Head of caudate nucleus (tissue), 42 donors: ENCODE results near the gene GSTM5.
"Not testable (repeated sequence)": the region's sequence is repeated elsewhere in the genome, so short reads cannot be mapped to it uniquely, and the experiment has no call there.

Experiments
- DNase-seq, 42 donors: peaks; one replicate each; pipeline versions ENCODE4 v3.0.0 to v3.0.0-alpha.2; 2020 to 2021; ENCODE audit warnings: mixed read lengths in 7 of 42
- intact Hi-C: fragments of 100-400 bp; cut with DNase I; formaldehyde crosslinking; loops from one replicate; pipeline ENCODE4 v1.15.0; 2022

Gene GSTM5

DNA sequence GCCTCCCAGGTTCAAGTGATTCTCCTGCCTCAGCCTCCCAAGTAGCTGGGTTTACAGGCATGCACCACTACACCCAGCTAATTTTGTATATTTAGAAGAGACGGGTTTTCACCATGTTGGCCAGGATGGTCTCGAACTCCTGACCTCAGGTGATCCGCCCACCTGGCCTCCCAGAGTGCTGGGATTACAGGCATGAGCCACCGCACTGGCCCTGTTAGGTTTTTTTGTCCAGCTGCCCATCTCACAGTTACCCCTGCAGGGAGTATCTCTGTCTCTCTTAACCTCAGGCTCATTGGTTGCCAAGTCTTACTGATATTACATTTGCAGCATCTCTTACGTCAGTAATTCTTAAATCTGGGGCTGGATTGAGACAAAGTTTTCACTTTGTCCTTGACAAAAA is 44.3 kb downstream of the GSTM5 start:
- intact Hi-C loops, result not testable (repeated sequence)
- peak in 3 of 42 donors; percentile 1 to 4 (median 4) for DNase-seq

DNA sequence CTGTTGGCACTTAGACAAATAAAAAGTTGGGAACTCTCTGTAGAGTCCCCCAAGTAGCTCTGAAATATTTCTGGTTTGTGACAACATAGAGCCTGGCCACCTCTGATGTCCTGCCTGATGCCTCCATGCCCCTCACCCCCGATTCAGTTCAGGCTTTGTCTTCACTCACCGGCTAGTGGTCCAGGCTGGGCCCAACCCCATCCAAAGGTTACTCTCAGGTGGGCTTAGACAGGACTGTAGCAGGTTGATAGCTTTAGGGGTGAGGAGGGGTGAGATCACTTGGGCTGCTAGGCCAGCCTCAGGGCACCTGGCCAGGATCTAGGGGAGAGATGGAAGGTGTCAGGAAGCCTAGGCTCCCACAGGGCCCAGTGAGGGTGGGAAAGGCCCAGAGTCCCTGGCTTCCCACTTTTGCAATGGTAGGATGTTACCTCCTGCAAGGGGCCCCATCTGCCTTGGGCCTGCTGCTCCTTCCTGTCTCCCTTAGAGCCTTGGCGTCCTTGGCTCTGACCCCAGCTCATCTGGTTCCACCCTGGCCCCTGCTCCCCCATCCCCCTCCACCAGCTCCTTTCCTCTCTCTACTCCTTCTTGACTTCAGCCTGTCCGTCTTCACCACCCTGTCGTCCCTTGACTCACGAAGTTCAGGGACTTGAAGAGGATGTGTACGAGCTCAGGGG is 44.9 kb downstream of the GSTM5 start:
- peak in 9 of 42 donors; percentile 2 to 30 (median 9) for DNase-seq
- intact Hi-C loops, result no loop called here

DNA sequence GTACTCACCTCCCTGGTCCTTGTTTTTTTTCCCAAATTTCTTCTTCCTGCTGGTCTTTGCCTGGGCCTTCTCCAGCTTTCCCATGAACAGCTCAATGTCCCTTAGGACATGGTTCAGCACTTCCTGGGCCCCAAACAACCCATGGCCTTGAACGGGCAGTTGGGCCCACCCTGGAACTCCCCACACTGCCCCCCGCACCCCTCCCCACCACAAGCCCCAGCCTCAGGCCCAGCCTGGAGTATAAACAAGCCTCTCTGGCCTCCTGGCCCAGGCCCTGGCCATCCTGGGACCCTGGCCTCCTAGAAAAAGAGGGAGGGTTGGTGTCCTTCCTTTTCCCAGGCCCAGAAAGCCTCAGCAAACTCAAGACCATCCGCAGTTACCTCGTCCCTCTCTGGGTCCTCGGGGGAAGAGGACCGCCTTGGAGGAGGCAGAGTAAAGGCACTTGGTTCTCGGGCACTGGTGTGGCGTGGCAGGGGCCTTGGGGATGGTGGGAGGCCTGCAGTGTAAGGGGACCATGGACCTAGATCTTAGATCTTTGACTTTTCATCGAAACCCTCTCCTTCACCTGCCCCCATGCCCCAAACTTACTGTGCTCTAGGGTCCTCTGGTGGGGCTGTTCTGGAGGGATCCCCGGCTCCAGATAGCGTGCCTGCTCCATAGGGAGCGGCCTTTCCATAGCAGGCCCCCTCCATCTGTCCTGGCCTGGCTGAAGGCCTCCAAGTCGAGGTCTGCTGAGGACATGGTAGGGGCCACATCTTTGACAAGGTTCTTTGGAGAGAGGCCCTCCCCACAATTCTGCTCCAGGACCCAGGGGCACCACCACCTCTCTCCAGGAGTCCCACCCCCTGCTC is 46.1 kb downstream of the GSTM5 start:
- DNase-seq, result peak in 6 of 42 donors; percentile 1 to 19 (median 2)
- intact Hi-C loops, result no loop called here

DNA sequence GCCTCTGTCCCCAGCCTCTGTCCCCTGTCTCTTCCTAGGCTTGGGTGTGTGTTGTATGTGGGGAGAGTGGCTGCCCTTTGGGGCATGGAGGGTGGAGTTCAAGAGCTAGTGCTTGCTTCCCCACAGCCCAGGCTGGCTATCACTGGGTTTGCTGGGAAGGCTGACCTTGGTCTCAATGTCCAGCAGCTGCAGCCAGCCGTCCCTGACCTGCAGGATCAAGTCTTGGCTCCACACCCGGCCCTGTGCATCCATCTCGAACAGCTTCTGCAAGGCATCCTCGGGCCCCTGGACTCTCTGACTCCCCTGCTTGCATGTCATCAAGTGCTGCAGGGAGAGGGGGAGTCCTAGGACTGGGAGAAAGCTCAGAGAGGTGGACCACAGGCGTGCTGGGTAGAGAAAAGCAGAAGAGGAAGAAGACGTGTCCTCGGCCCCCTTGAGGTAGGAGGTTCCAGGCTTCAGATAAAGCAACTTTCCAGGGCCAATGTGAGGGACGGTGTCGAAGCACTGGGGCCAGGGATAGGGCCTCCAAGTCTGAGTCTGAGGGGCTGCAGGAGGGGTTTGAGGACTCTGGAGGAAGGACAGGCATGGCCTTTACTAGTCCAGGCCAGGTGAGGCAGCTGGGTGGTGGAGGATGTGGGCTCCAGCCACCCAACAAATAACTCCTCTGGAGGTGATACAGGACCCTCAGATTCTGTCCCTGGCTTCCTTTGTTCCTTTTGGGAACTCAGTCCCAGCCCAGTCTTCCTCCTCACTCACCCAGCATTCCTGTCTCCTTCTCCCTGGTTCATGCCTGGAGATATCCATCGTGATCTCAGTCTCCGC is 47.7 kb downstream of the GSTM5 start:
- intact Hi-C loops, result no loop called here

DNA sequence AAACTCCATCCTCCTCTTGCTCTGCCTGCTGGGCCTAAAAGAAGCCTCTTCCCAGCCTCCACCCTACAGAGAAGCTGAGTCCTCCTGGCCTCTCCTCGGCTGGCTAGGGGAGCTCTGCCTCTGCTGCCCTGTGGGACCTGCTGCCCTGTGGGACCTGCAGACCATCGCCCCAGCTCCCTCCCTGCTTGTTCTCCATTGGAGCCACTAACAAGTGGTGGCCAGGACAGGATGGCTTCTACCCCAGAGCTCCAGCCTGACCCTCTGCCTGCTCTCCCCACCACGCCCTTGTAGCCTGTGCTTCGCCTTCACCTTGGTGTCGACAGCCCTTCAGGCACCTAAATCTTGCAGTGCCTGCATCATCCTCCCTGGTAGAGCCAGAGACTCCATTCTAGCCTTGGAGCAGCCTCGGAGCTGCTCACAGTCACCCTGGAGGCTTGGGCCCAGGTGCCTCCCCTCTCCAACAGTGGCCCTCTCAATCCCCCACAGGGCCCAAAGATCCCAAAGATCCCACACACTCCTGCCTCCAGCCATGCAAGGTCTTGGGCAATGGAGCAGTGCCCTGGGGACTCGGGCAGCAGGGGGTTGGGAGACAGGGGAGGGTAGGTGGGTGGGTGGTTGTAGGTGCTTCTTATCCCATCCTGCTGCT is 48.7 kb downstream of the GSTM5 start:
- peak in 12 of 42 donors; percentile 1 to 29 (median 7) for DNase-seq
- intact Hi-C loops, result no loop called here

More for the DNA sequence above, 47.7 kb downstream of the GSTM5 start:
- peak in 14 of 42 donors; percentile 3 to 41 (median 10) for DNase-seq

DNA sequence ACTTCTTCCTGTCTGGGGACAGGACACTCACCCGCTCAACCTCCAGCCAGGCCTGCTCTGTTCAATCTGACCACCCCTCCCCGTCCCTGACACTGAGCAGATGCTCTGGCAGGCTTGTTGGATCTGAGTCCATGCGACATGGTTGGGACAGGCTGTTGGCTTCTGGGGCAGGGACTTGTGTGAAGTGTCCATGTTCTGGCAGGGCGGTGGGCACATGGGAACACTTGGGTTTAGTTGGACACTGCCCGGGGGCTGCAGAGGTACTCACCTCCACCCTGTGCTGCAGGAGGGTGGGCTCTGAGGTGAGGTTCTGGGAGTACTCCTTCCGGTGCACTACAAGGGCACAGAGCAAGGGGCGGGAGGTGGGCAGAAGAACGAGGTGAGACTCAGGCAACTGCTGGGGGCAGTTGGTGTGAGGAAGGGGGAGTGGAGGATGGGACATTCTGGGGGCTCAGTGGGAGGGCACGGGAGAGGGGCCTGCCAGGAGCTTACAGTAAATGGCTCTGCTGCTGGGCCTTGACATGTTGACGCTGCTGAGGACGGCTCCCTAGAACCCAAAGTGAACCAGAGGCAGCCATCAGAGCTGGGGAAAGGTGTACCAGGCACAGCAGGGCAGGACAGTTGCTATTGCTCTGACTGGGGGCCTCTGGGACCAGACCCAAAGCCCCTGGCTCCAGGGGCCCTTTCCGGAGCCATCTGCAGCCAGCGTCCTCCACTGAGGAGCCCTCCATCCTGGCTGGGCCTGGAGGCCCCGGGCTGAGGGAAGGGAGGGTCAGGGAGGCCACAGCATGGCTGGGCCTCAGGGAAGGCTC is 49.4 kb downstream of the GSTM5 start:
- peak in 18 of 42 donors; percentile 1 to 57 (median 20) for DNase-seq
- intact Hi-C loops, result no loop called here

DNA sequence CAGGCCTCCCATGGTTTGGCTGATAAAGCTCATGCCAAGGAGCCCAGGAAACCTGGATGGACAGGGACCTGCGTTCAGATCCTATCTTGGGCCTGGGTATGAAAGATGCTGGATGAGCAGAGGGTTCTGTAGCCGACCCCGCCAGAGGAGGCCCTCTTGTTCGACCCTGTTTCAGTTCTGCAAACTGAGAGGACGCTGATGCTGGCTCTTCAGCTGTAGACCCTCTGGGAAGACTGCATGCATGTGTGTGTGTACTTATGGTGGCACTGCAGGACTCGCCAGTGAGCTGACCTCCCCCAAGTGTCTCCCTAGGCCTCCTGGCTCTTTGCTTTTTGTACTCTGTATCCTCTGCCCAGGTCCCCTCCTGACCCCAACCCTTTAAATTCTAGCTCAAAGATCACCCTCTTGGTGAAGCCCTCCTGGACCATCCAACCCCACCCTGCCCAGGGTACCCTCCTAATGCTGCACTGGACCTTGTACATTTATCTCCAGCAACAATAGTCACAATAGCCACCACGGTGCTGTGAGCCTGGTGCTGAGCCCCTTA is 50.1 kb downstream of the GSTM5 start:
- DNase-seq, result peak in 15 of 42 donors; percentile 2 to 30 (median 8)
- intact Hi-C loops, result no loop called here

DNA sequence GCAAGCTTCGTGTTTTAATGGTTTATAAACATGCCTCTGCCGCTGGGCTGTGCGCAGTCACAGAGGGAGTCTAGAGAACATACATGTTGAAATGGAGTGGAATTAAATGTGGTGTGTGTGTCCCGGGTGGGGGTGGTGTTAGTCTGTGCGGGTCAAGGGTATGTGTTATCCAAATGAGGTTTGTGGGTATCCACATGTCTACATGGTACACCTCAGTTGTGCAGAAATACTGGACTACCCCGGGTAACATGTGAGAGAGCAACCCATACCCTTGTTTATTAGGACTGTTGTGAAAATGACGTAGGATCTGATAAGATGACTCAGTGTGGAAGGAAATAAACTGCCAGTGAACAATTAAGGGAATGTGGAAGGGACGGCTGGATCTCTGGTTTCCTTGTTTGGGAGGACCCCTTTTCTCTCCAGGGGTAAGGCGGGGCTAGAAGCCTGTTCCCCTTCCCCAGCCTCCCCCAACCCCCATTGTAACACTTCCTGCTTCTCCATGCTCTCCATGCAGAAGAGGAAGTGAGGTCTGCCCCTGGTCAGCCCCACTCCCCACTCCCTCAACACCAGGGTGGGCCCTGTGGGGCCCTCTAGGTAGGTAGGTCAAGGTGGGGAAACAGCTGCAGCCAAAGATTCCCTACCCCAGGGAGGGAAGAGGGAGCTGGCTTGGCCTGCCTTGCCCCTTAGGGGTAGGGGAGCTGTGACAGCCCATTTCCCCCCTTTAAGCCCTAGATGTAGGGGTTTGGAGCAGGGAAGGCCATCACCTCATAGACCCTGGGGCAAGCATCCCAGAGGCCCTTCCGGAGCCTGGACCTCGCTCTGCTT is 51.0 kb downstream of the GSTM5 start:
- intact Hi-C loops, result no loop called here
- peak in 16 of 42 donors; percentile 4 to 42 (median 14) for DNase-seq

DNA sequence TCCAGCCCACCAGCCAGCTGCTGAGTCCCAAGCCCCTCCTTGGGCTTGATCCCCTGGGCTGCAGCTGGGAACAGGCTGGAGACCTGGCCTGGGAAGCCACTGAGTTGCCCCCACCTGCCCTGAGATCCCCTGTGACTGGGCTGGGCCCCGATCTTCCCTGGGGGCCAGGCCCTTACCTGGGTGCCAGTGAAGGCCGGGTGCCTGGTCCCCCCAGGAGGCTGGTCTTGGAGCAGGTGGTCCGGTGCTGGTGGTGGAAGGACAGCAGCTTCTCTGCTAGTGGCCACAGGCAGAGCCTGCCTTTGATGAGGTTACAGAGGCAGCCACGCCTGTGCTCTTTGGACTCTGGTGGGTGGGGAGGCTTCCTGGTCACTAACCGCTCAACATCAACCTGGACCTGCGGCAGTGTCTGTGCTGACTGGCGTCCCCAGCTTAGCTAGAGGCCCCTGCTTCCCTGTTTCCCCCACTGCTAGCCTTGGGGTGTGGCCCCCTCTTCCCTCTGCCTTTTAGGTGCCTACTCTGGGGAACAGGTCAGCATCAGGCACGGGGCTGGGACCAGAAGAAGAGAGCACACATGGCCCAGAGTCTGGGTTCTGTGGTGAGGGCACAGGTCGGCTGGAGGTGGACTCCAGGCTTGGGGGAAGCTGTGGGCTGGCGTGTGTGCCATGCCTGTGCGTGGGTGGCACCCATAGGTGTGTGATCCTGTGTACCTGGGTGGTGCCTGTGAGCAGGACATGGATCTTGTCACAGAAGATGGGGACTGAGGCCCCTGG is 51.8 kb downstream of the GSTM5 start, which contains the start of gene EPS8L3:
Gene EPS8L3, minus strand, starts transcription at position 278 of the 770 bp plus-strand sequence. CDS start 2,174 bp downstream, outside the sequence.
- intact Hi-C loops, result no loop called here
- DNase-seq, result peak in 14 of 42 donors; percentile 2 to 34 (median 10)

DNA sequence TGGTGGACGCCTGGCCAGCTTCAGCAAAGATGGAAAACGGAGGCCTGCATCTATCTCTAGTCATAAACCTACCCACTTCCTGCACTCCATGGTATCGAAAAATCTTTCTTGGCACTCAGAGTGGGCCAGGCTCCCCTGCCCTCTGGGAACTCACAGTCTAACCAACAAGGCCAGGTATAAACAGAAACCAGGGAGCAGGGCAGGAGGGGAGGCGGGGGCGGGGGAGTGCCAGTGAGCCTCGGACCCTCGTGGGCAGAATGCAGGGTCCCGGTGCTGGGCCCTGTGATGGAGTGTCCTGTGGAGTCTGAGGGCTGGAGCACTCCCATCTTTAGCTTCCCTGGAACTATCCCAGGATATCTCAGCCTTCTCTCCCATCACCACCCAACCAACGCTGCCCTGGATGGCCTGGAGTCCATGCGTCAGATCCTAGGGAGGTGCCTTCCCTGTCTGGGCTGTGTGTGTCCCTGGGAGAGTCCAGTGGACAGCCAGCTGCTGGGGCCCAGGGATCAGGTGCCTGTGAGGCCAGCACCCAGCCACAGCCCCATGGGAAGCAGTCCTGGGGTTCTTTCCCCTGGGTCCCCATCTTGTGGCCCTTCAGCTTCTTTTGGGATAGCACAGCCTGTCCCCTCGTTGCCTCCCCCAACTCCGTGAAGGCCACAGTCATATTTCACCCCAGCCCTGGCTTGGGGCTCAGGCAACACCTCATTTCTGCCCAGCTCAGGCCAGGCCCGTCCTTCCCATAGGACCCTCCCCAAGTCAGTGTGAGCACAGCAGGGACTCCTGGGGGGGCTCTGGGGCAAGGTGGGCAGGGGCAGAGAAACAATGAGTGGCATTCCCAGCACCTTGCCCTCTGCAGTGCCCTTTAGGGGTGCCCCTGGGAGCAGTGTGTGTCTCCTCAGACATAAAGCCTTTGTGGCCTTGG is 52.8 kb downstream of the GSTM5 start:
- DNase-seq, result peak in 14 of 42 donors; percentile 0 to 35 (median 8)
- intact Hi-C loops, result no loop called here

DNA sequence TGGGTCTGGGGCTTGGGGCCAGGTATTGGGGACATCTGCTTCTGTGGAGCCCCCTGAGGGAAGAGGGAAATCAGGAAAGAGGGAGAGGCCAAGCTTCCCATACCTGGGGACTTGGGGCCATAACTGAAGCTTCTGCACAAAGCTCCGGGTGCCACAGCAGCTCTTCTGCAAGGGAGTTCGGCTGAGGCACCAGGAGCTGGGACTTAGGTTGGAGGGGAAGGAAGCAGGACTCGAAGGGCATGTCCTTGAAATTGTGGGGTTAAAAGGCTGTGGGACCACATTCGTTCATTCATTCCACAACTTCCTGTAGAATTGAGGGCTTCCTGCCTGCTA is 53.4 kb downstream of the GSTM5 start:
- intact Hi-C loops, result no loop called here
- DNase-seq, result peak in 9 of 42 donors; percentile 2 to 28 (median 8)

DNA sequence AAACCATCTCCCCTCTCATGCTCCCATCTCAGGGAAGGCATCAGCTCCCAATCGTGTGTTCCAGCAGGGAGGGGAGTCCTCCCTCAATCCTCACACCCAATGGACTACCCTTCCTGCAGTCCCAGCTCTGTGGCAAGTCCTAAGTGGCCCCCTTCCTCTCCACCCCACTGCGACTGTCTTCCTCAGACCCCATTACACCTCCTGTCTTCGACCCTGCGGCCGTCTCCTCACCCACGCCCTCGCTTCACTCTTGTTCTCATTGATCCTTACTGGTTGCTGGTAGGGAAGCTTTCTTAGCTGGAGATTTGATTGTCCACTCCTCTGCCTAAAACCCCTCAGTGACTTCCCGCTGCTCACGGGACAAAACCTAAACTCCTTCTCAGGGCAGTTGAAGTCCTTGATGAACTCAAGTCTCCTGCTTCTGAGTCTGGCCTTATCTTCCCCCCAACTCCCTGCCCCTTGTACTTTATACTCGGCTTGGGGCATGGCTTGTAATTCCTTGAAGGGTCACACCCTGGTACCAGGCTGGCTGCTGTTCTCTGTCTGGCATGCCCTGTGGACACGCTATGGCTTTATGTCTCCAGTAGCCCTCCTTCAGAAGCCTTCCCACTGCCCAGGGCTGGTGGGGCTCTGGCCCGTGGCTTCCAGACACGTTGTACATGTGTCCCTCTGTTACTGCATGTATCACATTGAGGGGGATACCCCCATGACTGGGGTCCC is 54.0 kb downstream of the GSTM5 start:
- peak in 16 of 42 donors; percentile 1 to 32 (median 8) for DNase-seq
- intact Hi-C loops, result no loop called here

DNA sequence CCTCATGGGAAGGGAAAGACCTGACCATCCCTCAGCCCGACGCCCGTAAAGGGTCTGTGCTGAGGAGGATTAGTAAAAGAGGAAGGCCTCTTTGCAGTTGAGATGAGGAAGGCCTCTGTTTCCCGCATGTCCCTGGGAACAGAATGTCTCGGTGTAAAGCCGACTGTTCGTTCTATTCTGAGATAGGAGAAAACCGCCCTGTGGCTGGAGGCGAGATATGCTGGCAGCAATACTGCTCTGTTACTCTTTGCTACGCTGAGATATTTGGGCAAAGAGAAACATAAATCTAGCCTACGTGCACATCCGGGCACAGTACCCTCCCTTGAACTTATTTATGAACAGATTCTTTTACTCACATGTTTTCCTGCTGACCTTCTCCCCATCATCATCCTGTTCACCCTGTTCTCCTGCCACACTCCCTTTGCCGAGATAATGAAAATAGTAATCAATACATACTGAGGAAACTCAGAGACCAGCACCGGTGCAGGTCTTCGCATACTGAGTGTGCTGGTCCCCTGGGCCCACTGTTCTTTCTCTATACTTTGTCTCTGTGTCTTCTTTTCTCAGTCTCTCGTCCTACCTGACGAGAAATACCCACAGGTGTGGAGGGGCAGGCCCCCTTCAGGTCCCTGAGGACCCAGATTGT is 55.1 kb downstream of the GSTM5 start:
- DNase-seq, result peak in 18 of 42 donors; percentile 1 to 43 (median 22)
- intact Hi-C loops, result not testable (repeated sequence)
